NCI-H526 treated with DMSO at 0.1 percent for 48 hours (cell line): ENCODE measurements around the gene HTRA3.

Experiments used
- DNase-seq: peaks from one replicate; lab custom pipeline; 2025; lab: John Stamatoyannopoulos, UW

Gene HTRA3

DNA sequence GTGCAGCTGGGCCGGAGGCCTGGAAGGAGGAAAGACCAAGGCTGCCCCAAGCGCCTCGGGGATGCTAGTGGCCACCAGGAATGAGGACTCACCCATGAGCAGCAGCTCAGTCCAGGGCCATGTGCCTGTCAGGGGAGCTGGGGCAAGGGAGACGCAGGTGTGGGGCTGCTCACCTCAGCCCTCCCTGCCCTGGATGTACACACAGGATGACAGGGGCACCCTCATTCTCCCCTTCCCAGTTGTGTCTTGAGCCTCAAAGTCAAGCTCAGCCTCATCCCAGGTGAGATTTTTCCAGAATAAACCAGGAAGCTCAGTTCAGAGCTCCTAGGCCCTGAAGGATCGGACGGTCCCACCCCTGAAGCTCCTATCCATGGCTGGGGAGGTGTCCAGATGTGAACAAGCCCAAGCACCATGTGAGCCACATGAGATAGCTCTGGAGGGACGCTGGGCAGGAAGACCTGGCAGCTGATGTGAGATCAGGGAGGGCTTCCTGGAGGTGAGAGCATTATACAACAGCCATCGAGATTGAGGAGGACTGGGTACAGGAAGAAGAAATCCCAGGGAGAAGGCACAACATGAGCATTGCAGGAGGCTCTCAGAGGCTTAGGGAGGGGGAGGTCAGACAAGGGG, 23.0 kb downstream of the HTRA3 start:
- no peak for DNase-seq

DNA sequence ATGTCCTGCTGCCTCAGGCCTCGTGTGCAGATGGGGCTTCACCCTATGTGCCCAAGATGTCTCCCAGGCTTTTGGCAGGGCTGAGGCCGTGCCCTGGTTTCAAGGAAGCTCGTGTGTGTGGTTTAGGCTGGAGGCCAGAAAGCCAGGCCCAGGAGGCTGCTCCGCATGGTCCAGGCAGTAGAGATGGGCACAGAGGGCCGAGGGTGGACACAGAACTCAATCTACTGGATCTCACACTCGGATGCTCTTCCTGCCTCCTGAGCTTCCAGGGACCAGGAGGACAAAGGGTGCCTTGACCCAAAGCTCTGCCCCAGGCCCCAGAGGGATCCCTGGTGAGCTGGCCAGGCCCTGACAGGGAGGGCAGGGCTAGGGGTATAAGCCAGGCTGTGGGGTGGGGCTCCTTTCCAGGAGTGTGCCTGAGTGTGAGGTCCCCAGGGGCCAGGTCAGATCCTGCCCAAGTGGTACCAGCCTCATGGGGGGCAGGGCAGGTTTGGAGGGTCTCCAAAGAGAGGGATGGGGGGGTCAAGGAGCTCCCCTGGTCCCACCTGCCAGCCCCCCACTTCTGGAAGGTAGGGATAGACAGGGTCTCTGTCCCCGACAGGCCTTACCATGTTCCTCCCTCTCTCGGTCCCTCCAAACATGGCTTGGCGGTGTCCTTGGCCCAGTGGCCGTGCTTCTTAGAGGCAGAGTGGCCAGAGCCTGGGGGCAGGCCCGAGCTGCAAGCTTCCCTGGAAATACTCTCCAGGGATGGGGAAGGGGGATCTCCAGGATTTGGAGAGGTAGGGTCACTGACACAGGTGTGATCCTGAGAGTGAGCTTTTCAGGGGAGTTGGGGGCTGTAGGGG, 23.8 kb downstream of the HTRA3 start:
- no peak for DNase-seq

DNA sequence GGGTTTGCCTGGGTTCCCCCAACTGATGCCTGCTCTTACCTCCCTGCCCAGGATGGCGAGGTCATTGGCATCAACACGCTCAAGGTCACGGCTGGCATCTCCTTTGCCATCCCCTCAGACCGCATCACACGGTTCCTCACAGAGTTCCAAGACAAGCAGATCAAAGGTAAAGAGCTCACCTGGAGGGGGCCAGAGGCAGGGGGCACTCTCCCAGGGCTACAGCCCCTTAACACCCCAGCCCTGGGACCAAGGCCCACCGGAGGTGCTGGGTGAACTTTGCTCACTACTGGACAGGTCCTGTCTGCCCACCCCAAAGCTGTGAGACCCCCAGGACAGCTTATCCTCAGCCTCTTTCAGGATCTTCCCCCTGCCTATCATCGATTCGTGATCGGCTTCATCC, 24.5 kb downstream of the HTRA3 start:
- no peak for DNase-seq

DNA sequence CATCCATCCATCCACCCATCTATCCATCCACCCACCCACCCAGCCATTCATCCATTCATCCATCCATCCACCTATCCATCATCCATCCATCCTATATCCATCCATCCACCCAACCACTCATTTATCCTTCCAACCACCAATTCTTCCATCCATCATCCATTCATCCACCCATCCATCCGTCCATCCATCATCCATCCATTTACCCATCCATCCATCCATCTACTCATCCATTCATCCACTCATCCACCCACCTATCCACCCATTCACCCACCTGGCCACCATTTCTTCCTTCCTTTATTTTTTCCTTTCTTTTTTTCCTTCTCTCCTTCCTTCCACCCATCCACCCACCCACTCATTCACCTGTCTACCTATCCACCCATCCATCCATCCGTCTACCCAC, 25.2 kb downstream of the HTRA3 start:
- DNase-seq: no peak

DNA sequence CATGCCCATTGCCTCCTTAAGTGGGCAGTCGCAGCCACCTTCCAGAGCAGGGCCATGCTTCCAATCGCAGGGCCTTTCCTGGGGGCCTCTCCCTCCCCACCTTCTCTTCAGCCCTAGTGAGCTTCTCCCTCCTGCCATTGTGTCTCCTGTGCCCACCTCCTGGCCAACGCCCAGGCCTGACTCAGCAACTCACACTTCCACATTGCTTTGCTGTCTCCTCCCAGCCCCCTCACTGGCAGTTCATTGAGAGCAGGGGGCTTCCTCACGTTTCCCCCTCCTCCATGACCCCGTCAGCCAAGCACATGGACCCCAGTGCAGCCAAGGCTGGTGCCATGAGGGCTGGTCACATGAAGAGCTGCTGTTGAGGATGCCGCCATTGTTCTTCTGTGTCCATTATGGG, 25.9 kb downstream of the HTRA3 start:
- no peak for DNase-seq

DNA sequence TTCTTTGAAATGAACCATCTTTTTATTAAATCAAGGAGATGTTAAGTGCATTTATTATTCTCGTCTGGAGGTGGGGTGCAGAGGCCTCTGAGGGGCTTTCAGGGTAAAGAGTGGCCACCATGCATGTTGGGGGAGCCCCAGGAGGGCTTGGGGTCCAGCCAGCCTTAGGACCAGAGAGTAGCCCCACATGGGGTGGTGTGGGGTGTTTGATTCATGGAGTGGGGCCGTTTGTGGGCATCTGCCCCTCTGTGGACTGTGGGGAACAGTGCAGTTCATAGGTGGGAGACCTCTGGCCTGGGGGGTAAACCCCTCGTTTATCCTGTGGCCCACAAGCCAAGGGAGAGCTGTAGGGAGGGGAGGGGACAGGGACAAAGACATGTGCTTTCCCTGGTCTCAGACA, 26.9 kb downstream of the HTRA3 start:
- DNase-seq: no peak

DNA sequence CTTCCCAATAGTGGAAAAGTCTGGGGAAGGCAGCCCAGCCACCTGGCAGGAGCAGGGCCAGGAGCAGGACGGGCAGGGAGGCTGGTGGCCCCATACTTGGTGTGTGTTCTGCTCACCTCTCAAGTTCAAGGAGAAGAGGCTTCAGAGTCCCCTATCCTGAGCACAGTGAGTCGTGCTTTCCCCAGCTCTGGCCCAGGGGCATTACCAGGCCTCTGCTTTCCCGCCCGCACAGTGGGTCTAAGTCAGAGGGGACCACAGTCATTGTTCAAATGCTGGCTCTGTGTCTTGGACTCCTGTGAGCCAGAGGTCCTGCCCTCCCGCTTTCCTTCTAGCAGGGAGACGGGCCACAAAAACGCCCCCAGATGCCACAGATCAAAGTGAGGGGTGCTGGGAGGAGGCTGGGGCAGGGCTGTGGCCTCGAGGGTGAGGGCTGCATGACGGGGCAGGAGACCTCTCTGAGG, 27.6 kb downstream of the HTRA3 start:
- DNase-seq: no peak

DNA sequence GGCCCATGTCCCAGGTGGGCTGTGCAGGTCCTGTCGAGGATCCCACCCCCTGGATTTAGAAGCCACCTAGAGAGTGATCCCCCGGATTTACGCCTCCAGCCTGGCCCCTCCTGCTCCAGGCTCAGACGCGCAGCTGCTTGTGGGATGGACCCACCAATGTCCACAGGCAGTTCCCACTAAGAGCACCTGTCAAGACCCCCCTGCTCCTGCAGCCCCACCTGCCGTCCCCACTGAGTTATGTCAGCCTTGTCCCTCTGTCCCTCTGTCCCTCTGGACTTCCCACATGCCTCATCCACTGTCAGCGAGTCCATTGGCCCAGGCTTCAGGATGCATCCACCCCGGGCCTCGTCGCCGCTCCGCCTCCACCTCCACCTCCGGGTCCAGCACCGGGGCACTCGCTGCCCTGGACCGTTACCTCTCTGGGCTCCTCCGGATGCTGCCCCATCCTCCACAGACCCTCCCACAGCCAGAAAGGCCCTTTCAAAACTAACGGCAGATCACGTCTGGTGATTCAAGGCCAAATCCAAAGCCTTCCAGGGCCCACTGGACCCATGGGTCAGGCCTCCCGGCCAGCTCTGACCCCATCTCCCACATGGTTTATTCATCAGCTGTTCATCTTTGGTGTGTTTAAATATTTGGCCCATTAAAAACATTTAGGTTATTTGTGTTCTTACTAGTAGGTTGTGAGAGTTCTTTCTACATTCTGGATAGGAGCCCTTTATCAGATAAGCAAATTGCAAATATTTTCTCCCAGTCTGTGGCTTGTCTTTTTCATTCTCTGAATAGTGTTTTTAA, 28.3 kb downstream of the HTRA3 start:
- no peak for DNase-seq

DNA sequence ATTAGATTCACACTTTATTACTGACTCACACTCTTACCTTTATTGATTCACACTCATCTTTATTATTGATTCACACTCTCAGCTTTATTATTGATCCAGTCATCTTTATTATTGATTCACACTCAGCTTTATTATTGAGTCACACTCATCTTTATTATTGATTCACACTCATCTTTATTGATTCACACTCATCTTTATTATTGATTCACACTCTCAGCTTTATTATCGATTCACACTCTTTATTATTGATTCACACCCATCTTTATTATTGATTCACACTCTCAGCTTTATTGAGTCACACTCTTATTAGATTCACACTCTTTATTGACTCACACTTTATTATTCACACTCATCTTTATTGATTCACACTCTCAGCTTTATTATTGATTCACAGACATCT, 31.3 kb downstream of the HTRA3 start:
- DNase-seq: no peak

DNA sequence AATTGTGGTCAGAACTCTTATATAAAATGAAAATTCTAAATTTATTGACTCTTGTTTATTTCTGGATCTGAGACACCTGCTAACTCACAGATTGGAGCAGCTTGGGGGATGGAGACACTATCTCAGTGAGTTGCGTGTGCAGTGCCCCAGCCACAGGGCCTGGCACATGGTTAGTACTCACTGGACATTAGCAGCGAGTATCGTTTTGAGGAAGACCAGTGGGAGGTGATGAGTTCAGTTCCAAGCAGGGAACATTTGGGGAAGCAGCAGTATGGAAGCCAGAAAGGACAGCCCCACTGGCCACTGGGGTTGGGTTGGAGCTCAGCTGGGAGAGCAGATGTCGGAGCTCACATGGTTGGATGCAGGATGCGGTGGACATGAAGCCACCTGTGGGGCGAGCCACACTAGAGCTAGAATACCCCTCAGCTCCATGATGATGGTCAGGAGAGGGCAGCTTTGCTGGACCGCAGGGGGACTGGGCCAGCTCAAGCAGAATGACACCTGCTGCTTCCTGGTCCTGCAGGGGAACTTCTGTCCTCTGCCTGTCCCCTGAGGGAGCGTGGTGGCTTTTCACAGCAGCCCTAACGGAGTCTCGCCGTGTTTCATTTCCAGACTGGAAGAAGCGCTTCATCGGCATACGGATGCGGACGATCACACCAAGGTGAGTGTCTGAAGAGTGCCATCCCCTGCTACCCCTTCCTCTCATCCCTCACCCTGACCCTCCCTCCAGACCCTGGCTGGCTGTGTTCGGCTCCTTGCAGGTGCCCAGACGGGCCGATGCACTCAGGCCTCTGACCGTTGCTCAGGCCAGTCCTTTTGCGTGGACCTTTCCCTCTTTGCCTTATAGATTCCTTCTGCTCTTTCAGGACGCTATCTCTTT, 32.5 kb downstream of the HTRA3 start:
- DNase-seq: no peak

DNA sequence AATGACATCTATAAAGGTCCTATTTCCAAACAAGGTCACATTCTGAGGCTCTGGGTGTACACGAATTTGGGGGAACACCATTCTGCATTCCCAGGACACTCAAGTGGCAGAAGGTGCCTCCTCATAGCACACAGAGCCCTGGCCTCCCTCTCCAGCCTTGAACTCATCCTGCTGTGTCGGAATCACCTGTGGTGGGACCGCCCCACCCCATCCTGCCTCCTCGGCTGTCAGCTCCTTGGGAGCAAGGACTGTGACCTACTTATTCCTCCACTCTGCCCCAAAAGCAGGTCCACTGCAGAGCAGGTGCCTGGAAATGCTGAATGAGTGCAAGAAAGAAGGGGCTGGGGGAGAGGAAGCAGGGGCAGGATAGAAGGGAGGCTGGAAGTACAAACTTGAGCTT, 33.5 kb downstream of the HTRA3 start:
- no peak for DNase-seq

DNA sequence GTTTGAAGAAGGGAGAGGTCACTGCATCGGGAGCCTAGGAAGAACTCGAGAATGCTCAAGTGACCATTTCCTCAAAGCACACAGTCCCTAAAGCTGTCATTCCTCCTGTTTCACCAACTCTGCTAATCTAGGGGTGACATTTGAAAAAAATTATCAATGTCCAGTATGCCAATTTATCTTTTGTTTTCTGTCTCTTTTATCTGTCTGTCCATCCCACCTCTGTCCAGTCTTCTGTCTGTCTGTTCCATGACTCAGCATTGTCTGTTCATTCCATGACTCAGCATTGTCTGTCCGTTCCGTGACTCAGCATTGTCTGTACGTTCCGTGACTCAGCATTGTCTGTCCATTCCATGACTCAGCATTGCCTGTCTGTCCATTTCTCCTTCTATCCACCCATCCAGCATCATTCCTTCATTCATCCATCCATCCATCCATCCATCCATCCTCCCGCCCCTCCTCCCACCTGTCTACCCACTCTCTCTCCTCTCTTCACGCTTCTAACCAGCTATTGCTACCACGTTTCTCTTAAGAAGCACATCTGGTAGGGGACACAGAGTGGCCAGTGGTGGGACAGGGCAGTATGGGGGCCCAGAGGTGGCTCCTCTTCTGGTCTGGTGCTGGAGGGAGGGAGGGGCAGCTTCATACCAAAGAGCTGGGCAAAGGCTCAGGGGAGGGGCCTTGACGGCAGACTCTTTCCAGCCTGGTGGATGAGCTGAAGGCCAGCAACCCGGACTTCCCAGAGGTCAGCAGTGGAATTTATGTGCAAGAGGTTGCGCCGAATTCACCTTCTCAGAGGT, 34.1 kb downstream of the HTRA3 start:
- no peak for DNase-seq

DNA sequence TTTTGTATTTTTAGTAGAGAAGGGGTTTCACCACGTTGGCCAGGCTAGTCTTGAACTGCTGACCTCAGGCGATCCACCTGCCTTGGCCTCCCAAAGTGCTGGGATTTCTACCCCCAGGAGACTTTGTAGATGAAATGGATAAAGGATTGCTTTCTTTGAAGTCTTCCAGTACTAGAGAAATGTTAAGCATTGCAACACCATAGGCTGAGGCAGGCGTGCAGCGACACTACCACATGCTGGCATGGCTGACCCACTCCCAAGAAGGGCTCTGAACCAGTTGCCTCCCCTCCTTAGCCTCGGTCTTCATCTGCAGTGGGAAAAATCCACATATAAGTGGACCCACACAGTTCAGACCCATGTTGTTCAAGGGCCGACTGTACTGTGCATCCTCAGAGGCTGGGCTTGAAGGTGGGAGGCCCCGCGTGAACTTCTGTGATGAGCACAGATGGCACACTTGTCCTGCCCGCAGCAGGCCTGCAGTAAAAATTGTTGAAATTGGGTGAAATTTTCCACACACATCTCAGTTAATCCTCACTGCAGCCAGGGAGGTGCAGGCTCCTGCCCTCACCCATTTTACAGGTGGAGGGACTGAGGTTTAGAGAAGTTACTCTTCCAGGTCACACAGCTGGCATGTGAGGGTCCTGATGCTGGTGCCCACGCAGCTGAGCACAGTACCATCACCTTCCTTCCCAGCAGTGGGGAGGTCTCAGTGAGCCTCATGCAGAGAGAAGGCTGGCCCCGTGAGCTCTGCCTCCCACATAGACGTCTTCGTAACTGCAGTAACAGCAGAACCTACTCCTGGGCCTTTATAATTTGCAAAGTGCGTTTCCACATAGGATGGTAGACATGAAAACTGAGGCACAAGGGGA, 35.5 kb downstream of the HTRA3 start:
- DNase-seq: no peak

DNA sequence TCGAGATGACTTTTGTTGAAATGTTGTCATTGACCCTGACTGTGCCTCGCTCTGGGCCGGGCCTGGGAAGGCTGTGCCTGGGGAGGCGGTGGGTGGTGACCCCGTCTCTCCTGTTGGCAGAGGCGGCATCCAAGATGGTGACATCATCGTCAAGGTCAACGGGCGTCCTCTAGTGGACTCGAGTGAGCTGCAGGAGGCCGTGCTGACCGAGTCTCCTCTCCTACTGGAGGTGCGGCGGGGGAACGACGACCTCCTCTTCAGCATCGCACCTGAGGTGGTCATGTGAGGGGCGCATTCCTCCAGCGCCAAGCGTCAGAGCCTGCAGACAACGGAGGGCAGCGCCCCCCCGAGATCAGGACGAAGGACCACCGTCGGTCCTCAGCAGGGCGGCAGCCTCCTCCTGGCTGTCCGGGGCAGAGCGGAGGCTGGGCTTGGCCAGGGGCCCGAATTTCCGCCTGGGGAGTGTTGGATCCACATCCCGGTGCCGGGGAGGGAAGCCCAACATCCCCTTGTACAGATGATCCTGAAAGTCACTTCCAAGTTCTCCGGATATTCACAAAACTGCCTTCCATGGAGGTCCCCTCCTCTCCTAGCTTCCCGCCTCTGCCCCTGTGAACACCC, 36.4 kb downstream of the HTRA3 start:
- no peak for DNase-seq

DNA sequence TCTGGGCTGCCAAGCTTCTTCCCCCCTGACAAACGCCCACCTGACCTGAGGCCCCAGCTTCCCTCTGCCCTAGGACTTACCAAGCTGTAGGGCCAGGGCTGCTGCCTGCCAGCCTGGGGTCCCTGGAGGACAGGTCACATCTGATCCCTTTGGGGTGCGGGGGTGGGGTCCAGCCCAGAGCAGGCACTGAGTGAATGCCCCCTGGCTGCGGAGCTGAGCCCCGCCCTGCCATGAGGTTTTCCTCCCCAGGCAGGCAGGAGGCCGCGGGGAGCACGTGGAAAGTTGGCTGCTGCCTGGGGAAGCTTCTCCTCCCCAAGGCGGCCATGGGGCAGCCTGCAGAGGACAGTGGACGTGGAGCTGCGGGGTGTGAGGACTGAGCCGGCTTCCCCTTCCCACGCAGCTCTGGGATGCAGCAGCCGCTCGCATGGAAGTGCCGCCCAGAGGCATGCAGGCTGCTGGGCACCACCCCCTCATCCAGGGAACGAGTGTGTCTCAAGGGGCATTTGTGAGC, 37.0 kb downstream of the HTRA3 start:
- DNase-seq: no peak

DNA sequence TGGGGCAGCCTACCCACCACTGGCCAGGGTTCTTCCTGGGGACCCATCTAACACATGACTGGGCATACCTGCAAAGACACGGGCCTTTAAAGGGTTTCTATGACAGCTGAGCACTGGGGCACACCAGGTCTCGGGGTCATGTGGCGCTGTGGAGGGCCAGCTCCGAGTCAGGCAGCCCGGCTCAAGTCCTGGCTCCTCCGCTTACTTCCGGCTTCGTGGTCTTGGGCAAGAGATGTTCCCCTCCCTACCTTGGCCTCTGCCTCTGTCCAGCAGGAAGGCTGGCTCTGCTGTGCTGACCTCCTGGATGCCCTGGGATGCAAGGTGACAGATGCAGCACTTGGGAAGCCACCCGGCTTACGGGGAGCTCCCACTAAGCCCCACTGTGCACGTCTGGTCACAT, 37.6 kb downstream of the HTRA3 start:
- no peak for DNase-seq

DNA sequence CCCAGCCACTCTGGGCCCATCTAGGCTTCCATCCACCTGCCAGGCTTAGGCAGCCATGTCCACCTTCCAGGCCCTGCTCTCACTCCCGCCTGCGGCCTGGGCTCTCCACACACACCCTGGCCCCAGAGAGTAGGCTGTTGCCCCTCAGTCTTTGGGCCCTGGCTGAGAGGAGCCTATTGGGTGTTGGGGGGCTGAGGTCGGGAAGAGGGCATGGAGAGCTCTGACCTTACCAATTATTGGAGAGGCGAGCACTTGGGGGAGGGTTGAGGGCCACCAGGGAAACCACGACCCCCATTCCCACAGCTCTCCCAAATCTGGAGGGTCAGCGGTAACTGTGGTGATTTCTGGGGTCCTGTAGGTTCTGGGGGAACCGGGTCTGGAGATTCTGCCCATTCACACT, 38.2 kb downstream of the HTRA3 start:
- no peak for DNase-seq

DNA sequence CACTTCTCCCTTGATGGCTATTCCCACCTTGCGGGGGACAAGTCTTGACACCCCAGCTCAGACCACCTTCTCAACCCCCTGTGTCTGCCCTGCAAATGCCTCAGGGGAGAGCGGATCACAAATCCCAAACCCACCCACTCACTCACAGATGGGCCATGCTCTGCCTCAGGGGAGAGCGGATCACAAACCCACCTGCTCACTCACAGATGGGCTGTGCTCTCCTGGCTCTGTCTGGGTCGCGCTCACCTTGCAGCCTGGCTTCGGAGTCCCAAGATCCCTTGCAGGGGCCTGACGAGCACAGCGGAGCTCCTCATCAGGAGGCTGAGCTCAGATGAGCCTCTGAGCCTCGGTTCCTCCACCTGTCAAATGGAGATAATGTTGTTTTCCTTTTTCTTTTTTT, 38.6 kb downstream of the HTRA3 start:
- DNase-seq: no peak
